Measurements from ENCODE around the gene ITPR3. TPM values are rescaled to one million over a fixed set of nuclear protein-coding genes. Genes with fewer than 3 reads are reported as not detected.

Gene ITPR3
- total and polyA plus RNA-seq, 2 donors (not counting 3 experiments of a cell fraction or from before 2014, with no cell fraction given), result 28.8 to 52.2 TPM

- dilution Hi-C loops (cut with MboI; ENCODE audit: extremely low pct_ligation_motif_present, low sequenced_read_pairs), result no loop called here
- no TSS peak for BruUV-seq (replicated peaks)
- no peak for TF ChIP-seq GATA2 (IDR thresholded peaks at IDR 0.05; ENCODE audit: insufficient read depth, insufficient read length, low read depth, low read length)
- no peak for TF ChIP-seq CTCF (IDR thresholded peaks at IDR 0.05; ENCODE audit: extremely low read depth in 1 of 2, insufficient read depth in 1 of 2, low read depth in 1 of 2, low read length in 2 of 2)
- no peak for TF ChIP-seq MAX (IDR thresholded peaks at IDR 0.05; ENCODE audit: insufficient read depth, insufficient read length)
- TF ChIP-seq FOS (IDR thresholded peaks at IDR 0.05; ENCODE audit: borderline replicate concordance, insufficient read depth, low read length), result no peak
- no peak for TF ChIP-seq POLR2AphosphoS5 (IDR thresholded peaks at IDR 0.05; ENCODE audit: insufficient read depth, low read depth, low read length)
Measured at GRCh38 chr6:33725222-33725621, 104.1 kb downstream of the ITPR3 start.

More at GRCh38 chr6:33725222-33725621, 104.1 kb downstream of the ITPR3 start:
- DNase-seq (ENCODE audit: low read depth, low spot score), result no peak
- H3K9me3 ChIP-seq (replicated peaks; ENCODE audit: control insufficient read depth, insufficient read depth, low read length), result no peaks in the 10 kb centered on the region
- no peak overlapping the region for H3K27ac ChIP-seq (ENCODE audit: insufficient read depth, low read depth, low read length)
- no peak overlapping the region for H3K4me2 ChIP-seq (ENCODE audit: insufficient read depth, low read length)
- intact Hi-C loops (cut with micrococcal nuclease), result no loop called here
- no peaks in the 10 kb centered on the region for H3K36me3 ChIP-seq (ENCODE audit: control insufficient read depth in 2 of 2, extremely low read depth in 1 of 2, insufficient read depth in 2 of 2, low read length in 2 of 2)
- H3K27me3 ChIP-seq (ENCODE audit: control insufficient read depth in 2 of 2, insufficient read depth in 2 of 2, low read length in 2 of 2), result peaks cover 17 to 23% of the 10 kb centered on the region in 2 experiments
- ChIA-PET CTCF (interaction anchor here (1.0 to 1.3 kb wide), 3 partner anchors 10 to 330 kb away, joined by 3 read pairs; no protein-coding TSS in a partner anchor), POLR2A (no interaction called here)
- no peak overlapping the region for H3K9ac ChIP-seq (replicated peaks; ENCODE audit: extremely low read depth, insufficient read depth, low read length)
- H4K20me1 ChIP-seq (replicated peaks; ENCODE audit: control insufficient read depth, extremely low read depth, insufficient read depth, low read length), result no peaks in the 10 kb centered on the region
- H3K9me1 ChIP-seq (replicated peaks; ENCODE audit: control insufficient read depth, extremely low read depth, insufficient read depth, low read length), result no peaks in the 10 kb centered on the region
- no peak for FAIRE-seq
- H3K79me2 ChIP-seq (ENCODE audit: control insufficient read depth, insufficient read depth, low read length), result no peaks in the 10 kb centered on the region
- H3K4me3 ChIP-seq (replicated peaks in 1 of 3; ENCODE audit: insufficient read depth in 1 of 3, low read depth in 1 of 3, low read length in 3 of 3), result no peak overlapping the region
- H2AFZ ChIP-seq (ENCODE audit: low read depth, low read length), result no peak overlapping the region
- H3K4me1 ChIP-seq (ENCODE audit: control insufficient read depth, extremely low read depth, insufficient read depth, low read length), result no peaks in the 10 kb centered on the region

Measured in endothelial cell of umbilical vein (primary cell).